Activated naive CD8-positive, alpha-beta T cell treated with anti-CD3 and anti-CD28 coated beads for 36 hours (primary cell): ENCODE data around the gene VTI1A. TPM values are rescaled to one million over a fixed set of nuclear protein-coding genes. Genes with fewer than 3 reads are reported as not detected.
A peak's percentile ranks its signal among the peaks of the same experiment; 100 is the strongest.

Experiments used
- DNase-seq: peaks from one replicate; pipeline ENCODE4 v3.0.0; 2021
- H3K27ac Mint-ChIP-seq: one replicate; pipeline ENCODE4 v1.8.0; 2022; ENCODE audit warnings: mild to moderate bottlenecking, moderate library complexity, mixed read lengths
- H3K27me3 Mint-ChIP-seq: one replicate; pipeline ENCODE4 v1.8.0; 2022; ENCODE audit warnings: mild to moderate bottlenecking, mixed read lengths
- H3K36me3 Mint-ChIP-seq: one replicate; pipeline ENCODE4 v1.8.0; 2021; ENCODE audit warnings: mild to moderate bottlenecking, mixed read lengths
- H3K4me1 Mint-ChIP-seq: one replicate; pipeline ENCODE4 v1.8.0; 2021; ENCODE audit warnings: mixed read lengths
- H3K4me3 Mint-ChIP-seq: one replicate; pipeline ENCODE4 v1.8.0; 2022; ENCODE audit warnings: mild to moderate bottlenecking, moderate library complexity, mixed read lengths
- H3K9me3 Mint-ChIP-seq: one replicate; pipeline ENCODE4 v1.8.0; 2022; ENCODE audit warnings: mixed read lengths
- total RNA-seq, 2 experiments: library from RNA; stranded (reverse); gene quantifications; one replicate each; pipeline ENCODE4 v1.2.3, GENCODE V29; 2021

Gene VTI1A
- total RNA-seq, 2 experiments from 2014 or later = 31.5 to 33.7 TPM

DNA sequence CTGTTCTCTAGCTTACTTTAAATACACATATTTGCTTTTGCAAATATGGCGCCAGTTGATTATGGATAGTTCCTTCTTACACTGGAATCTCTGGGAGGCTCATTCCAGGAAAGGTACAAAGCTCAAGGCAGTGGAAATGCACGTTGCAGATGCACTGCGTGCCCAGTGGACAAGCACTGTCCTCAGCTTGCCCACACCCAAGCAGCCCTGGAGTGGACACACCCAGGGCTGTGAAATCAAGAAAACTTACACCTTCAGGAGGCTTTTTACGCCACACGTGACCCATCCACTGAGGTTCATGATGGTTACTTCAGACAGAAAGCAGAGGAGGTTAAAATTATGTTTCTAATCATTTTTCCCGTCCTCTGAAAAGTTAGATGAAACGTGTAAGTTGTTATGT is 248.5 kb downstream of the VTI1A start:
- DNase-seq = no peak
- no peaks in the 10 kb centered on the region for H3K9me3 Mint-ChIP-seq
- H3K4me1 Mint-ChIP-seq = no peaks in the 10 kb centered on the region
- H3K27me3 Mint-ChIP-seq = no peaks in the 10 kb centered on the region
- H3K36me3 Mint-ChIP-seq = peaks cover 9% of the 10 kb centered on the region
- H3K4me3 Mint-ChIP-seq = no peak overlapping the region
- H3K27ac Mint-ChIP-seq = no peak overlapping the region

DNA sequence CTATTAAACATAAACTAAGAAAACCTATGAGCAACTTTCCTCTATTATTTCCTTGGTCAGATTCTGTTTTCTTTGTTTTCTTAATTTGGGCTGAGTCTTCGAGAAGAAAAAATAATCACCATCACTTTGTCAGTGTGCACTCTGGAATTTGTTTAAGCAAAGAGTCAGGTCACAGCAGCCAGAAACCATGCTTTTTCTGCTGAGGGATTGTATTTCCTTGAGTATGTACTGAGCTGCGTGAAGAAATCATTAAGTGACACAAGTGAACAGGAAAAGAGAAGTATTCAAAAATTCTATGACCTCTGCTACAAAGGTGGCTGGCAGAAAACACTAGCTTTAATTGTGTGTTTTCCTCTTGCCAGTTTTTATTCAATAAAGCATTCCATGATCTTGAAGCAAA is 249.6 kb downstream of the VTI1A start:
- no peaks in the 10 kb centered on the region for H3K27me3 Mint-ChIP-seq
- no peaks in the 10 kb centered on the region for H3K9me3 Mint-ChIP-seq
- H3K4me1 Mint-ChIP-seq = no peaks in the 10 kb centered on the region
- H3K27ac Mint-ChIP-seq = no peak overlapping the region
- H3K4me3 Mint-ChIP-seq = no peak overlapping the region
- no peak for DNase-seq
- peaks cover 9% of the 10 kb centered on the region for H3K36me3 Mint-ChIP-seq

DNA sequence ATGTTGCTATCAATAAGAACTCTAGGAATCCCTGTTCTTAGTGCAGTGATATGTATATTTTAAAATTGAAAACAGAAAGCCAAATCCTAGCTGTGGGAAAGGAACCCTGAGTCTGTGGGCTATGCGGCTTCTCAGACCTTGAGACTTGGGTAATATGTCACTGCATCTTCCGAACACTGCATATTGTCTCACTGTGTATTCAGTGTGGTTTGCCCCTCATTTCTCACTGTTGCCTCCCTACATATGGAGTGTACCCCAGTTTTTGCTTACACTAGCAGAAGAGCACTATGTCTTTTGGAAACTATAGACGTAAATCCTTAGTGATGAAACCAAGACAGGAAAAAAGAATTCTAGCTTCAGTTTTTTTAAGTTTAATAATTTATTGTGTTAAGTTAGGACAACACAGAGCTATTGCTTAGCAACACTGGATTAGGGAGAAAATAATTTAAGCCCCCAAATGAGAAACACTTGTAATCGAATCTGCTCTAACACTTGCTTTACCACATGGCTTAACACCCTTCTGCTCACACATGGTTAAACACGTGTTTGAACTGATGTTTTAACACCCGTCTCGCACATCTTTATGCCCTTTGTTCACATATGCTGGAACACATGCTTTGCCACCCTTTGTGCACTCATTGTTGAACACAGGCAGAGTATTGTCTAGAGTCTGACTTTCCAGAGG is 251.3 kb downstream of the VTI1A start:
- no peak for DNase-seq
- no peaks in the 10 kb centered on the region for H3K27me3 Mint-ChIP-seq
- peaks cover 11% of the 10 kb centered on the region for H3K36me3 Mint-ChIP-seq
- H3K4me1 Mint-ChIP-seq = peaks cover 2% of the 10 kb centered on the region
- H3K27ac Mint-ChIP-seq = no peak overlapping the region
- H3K9me3 Mint-ChIP-seq = no peaks in the 10 kb centered on the region
- no peak overlapping the region for H3K4me3 Mint-ChIP-seq

DNA sequence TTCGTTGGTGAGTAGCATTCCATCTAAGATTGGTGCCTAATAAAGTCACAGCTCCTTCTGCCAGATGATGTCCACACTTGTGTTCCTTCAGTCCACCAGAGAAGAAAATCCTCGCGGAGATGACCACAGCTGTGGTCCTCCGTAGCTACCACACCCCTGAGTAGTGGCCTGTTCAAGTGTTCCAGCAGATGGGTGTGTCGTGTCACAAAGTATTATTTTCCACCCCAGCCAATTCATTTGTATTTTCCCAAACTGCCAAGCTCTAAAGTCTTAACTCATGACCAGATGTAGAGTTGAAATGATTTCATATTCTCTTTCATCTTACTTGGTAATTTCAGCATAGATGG is 251.8 kb downstream of the VTI1A start:
- Mint-ChIP-seq H3K36me3 (peaks cover 11% of the 10 kb centered on the region), H3K27me3 (no peaks in the 10 kb centered on the region), H3K4me3 (no peak overlapping the region), H3K9me3 (no peaks in the 10 kb centered on the region), H3K4me1 (peaks cover 2% of the 10 kb centered on the region), H3K27ac (no peak overlapping the region)
- no peak for DNase-seq

DNA sequence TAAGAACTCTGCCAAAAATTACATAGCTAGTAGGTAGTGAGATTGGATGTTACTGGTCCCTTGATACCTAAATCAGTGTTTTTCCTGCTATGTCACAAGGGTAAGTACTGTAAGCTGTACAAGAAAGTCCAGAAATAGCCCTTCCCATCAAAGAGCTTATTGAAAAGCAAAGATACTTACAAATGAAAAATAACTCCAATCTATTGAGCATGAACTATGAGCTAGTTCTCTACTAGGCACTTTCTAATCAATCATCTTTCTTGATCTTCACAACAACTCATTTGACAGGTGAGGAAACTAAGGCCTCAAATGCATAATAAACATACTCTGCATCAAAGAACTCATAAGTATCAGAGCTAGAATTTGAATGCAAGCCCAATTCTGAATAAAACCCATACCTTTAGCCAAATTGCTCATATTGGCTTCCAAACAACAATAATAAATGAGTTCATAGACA is 253.2 kb downstream of the VTI1A start:
- Mint-ChIP-seq H3K36me3 (peaks cover 11% of the 10 kb centered on the region), H3K4me3 (no peak overlapping the region), H3K9me3 (no peaks in the 10 kb centered on the region), H3K27me3 (no peaks in the 10 kb centered on the region), H3K27ac (no peak overlapping the region), H3K4me1 (peaks cover 2% of the 10 kb centered on the region)
- DNase-seq = no peak

DNA sequence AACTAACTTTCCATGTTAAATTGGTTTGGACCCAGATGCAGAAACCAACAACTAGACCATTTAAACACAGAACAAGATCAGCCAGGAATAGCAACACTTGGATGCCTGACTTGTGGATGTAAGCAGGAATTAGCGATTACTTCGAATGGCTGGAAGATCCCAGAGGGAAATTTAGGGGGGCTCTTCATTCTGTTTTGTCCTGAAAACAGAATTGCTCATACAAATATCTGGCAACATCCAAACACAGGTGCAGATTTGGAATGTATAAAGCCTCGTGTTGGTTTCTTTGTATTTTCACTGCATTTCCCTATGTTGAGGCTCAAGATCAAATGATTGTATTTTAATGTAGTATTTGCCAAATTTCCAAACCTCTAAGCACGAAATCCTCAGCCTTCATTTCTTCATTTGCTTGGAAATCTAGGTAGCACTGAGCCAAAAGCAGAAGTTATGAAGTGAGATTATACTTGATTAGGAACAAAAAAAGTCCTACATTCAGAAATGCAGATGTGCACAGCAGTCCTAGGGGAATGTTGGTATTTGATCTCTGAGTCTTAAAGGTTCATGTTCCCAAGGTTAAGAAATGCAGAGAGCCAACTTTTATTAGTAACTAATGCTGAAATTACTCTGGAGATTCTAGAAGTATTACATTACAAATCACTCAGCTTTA is 254.3 kb downstream of the VTI1A start:
- no peak overlapping the region for H3K27ac Mint-ChIP-seq
- H3K4me3 Mint-ChIP-seq = no peak overlapping the region
- no peaks in the 10 kb centered on the region for H3K27me3 Mint-ChIP-seq
- H3K4me1 Mint-ChIP-seq = peaks cover 5% of the 10 kb centered on the region
- no peak for DNase-seq
- peaks cover 11% of the 10 kb centered on the region for H3K36me3 Mint-ChIP-seq
- no peaks in the 10 kb centered on the region for H3K9me3 Mint-ChIP-seq

DNA sequence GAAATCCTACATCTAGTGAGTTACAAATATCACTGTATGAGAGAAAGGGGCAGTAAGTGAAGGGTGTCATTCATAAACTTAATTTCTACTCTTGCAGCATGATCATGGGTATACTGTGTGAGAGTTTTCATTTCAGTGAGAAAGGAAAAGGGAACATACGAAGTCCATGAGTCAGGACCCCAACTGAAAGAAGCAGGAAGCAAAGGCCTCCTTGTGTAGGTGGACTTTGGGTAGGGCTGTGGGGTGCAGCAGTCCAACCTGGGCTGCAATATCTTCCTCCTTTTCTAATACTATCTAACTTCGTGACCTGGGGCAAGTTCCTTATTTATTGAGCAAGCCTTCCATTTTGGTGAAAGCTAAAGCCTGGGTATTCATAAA is 254.9 kb downstream of the VTI1A start:
- Mint-ChIP-seq H3K4me3 (no peak overlapping the region), H3K27ac (no peak overlapping the region), H3K9me3 (no peaks in the 10 kb centered on the region), H3K36me3 (peaks cover 11% of the 10 kb centered on the region), H3K4me1 (peaks cover 8% of the 10 kb centered on the region), H3K27me3 (no peaks in the 10 kb centered on the region)
- no peak for DNase-seq

DNA sequence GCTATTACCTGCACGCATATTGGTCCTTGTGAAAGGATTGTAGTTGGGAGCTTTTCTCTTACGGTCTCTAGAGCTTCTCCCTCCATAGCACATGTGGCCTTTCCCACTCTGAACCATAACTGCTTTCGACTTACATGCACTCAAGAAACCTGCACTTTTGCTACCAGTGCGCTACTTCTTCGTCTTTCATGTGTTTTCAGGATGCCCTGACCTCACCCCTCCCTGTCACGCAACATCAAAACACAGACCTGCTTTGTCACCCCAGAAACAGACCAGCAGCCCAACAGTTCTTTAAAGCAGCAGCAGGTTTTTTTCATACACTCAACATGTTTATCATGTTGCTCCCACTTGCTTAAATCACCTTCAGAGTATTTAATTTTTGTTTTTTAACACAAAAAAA is 259.6 kb downstream of the VTI1A start:
- Mint-ChIP-seq H3K4me1 (peaks cover 8% of the 10 kb centered on the region), H3K27me3 (no peaks in the 10 kb centered on the region), H3K9me3 (no peaks in the 10 kb centered on the region), H3K36me3 (peaks cover 7% of the 10 kb centered on the region), H3K4me3 (no peak overlapping the region), H3K27ac (no peak overlapping the region)
- DNase-seq = peak; percentile 16

DNA sequence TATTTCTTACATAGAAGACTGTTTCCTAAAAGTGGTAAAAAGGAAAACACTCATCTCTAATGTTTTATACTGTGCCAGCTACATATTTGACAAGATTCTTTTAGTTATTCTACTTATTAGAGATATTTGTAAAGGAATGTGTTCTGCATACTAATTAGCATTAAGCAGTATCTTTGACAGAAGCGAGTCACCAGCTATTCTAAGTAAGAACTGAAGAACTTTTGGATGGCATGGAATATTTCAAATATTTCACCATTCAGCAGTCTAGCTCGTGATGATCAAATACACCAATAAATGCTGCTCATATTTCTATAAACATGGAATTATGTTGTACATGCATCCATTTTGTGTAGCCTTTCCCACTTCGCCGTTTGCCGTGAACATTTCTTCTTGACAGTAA is 261.4 kb downstream of the VTI1A start:
- Mint-ChIP-seq H3K36me3 (peaks cover 5% of the 10 kb centered on the region), H3K9me3 (no peaks in the 10 kb centered on the region), H3K4me3 (no peak overlapping the region), H3K4me1 (peaks cover 8% of the 10 kb centered on the region), H3K27ac (no peak overlapping the region), H3K27me3 (no peaks in the 10 kb centered on the region)
- DNase-seq = no peak

DNA sequence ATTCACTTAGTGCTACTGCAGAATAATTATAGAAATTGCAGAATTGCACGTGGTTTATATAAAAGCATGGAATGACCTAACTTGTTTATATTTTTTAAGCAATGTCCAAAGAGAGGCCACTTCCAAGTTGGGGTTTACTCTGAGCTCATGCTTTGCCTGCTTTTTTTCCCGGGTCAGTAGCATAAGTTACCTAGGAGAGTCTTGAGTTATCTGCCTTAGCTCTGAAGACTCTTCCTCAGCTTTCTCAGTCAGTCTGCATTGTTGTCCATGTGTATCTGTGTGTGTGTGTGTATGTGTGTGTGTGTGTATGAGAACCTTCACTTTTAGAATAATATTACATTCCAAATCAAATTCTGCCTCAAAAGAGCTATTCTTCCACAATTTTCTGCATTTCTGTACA is 263.5 kb downstream of the VTI1A start:
- no peaks in the 10 kb centered on the region for H3K27me3 Mint-ChIP-seq
- H3K9me3 Mint-ChIP-seq = no peaks in the 10 kb centered on the region
- peaks cover 5% of the 10 kb centered on the region for H3K4me1 Mint-ChIP-seq
- H3K4me3 Mint-ChIP-seq = no peak overlapping the region
- DNase-seq = no peak
- peaks cover 5% of the 10 kb centered on the region for H3K36me3 Mint-ChIP-seq
- no peak overlapping the region for H3K27ac Mint-ChIP-seq

DNA sequence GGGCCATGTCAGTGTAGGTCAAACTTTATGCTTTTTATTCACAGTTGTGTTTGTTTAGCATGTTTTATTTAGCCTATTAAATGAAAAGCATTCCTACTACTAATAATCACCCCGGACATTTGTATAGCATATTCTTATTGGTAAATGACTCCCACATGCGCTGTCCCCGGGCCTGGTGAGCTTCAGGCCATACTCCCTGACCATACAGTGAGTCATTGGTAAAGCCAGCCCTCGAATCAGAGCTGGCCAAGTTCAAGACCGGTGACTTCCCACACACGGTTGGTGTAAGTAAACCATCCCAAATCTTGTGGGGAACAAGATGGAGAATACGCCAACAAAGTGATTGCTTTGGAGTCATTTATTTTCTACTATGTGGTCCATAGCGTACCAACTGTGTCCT is 264.4 kb downstream of the VTI1A start:
- peaks cover 4% of the 10 kb centered on the region for H3K4me1 Mint-ChIP-seq

DNA sequence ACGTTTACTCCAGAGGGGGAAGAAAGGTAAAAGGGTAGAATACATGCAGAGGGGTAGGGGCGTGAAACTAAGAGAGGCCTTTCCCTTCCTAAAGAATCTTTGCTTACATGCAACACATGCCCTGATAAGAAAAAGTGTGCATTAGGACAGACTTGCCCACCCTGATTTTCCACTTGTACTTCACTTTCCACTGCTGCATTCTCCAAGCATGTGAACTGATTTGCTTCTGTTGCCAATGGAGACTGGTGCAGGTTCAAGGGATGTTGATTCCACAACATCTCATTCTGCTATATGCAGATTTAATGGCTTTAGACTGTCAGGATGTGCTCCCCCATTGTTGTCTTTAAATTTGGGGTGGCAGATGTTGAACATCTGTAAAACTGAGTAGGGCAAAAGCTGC is 265.5 kb downstream of the VTI1A start:
- no peak overlapping the region for H3K4me3 Mint-ChIP-seq
- DNase-seq = no peak
- no peak overlapping the region for H3K27ac Mint-ChIP-seq
- H3K9me3 Mint-ChIP-seq = no peaks in the 10 kb centered on the region
- H3K4me1 Mint-ChIP-seq = peaks cover 2% of the 10 kb centered on the region
- H3K36me3 Mint-ChIP-seq = peaks cover 9% of the 10 kb centered on the region
- H3K27me3 Mint-ChIP-seq = no peaks in the 10 kb centered on the region

More for the DNA sequence above, 264.4 kb downstream of the VTI1A start:
- no peak overlapping the region for H3K27ac Mint-ChIP-seq
- H3K36me3 Mint-ChIP-seq = peaks cover 9% of the 10 kb centered on the region
- no peaks in the 10 kb centered on the region for H3K27me3 Mint-ChIP-seq
- no peaks in the 10 kb centered on the region for H3K9me3 Mint-ChIP-seq
- no peak for DNase-seq
- no peak overlapping the region for H3K4me3 Mint-ChIP-seq

DNA sequence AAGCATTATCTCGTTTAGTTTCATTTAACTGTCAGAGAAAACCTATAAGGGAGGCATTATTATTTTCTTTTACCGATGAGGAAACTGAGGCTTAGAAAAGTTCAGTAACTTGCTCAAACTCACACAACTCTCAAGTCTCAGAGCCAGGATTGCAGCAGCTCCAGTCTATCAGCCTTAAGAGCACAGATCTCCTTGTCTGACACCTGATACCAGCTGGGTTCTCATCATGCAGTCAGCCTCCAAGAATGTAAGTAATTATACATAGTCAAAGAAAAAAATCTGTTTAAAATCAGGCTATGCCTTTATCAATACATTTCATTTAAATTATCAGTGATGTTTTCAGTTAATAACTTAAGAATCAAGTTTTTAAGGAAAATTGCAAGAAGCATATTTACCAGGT is 266.4 kb downstream of the VTI1A start:
- Mint-ChIP-seq H3K36me3 (peaks cover 12% of the 10 kb centered on the region), H3K9me3 (no peaks in the 10 kb centered on the region), H3K4me3 (no peak overlapping the region), H3K27me3 (no peaks in the 10 kb centered on the region), H3K27ac (no peak overlapping the region), H3K4me1 (peaks cover 2% of the 10 kb centered on the region)
- no peak for DNase-seq

DNA sequence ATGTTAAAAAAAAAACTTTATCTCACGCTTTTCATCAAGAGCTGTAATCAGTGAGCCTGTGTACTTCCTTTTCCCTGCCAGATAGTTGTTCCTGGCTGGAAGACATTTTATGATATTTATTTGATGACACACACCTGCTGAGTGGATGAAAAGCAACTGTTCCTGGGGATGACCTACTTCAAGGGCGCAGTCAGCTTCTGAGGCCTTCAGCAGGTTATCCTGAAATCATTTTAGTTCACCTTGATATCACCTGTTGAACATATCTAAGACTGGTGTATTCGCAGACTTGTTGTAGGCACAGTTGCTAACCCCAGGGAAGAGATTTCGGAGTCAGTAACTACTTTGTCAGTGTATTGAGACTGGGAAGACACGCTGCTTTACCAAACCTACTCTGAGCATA is 268.6 kb downstream of the VTI1A start:
- no peak overlapping the region for H3K4me3 Mint-ChIP-seq
- H3K4me1 Mint-ChIP-seq = peaks cover 2% of the 10 kb centered on the region
- no peak for DNase-seq
- no peak overlapping the region for H3K27ac Mint-ChIP-seq
- H3K9me3 Mint-ChIP-seq = no peaks in the 10 kb centered on the region
- peaks cover 10% of the 10 kb centered on the region for H3K36me3 Mint-ChIP-seq
- no peaks in the 10 kb centered on the region for H3K27me3 Mint-ChIP-seq

DNA sequence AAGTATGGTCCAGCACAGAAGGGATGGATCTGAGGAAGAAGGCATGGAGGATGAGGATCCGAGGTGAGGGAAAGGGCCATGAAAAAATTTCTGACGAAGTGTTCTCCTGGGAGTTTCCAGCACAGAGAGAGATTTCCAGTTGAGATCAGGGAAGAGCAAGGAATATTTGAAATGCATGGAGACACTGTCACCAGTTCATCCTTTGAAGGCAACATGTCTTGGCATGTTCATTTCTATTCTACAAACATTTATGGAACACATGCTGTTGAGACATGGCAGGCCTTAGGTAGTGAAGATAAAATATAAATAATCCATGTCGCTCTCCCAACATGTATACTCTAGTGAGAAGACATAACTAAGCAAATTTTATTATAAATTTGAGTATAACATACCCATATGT is 269.1 kb downstream of the VTI1A start:
- peaks cover 10% of the 10 kb centered on the region for H3K36me3 Mint-ChIP-seq
- H3K9me3 Mint-ChIP-seq = no peaks in the 10 kb centered on the region
- peaks cover 2% of the 10 kb centered on the region for H3K4me1 Mint-ChIP-seq
- no peak overlapping the region for H3K4me3 Mint-ChIP-seq
- H3K27me3 Mint-ChIP-seq = no peaks in the 10 kb centered on the region
- DNase-seq = no peak
- H3K27ac Mint-ChIP-seq = no peak overlapping the region

DNA sequence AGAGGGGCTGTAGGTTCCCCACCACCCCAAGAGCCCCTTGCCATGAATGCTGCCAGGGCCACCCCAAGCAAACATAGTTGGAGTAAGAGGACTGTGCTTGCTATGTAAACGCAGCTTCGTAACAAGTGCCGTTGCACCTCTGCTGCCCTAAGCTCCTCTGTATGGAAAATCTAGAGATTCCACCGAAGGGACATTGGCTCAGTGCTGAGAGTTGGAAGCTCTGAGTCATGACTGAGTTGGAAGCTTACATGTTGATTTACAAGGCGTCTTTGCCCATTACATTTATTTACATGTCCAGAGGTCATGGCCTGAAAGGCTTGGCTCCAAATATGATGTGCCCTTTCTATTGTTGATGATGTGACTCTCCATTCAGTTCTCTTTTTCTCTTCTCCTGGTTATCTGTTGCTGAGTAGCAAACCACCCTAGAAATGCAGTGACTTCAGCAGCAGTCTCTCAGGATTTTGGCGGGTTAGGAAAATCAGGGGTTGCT is 270.0 kb downstream of the VTI1A start:
- H3K27me3 Mint-ChIP-seq = no peaks in the 10 kb centered on the region

More for the DNA sequence above, 270.0 kb downstream of the VTI1A start:
- Mint-ChIP-seq H3K4me3 (no peak overlapping the region), H3K27ac (no peak overlapping the region), H3K4me1 (no peaks in the 10 kb centered on the region), H3K9me3 (no peaks in the 10 kb centered on the region), H3K36me3 (peaks cover 9% of the 10 kb centered on the region)
- DNase-seq = no peak
